HL-60 (cell line): Measurements from ENCODE around the gene HIP1R.
A peak's percentile ranks its signal among the peaks of the same experiment; 100 is the strongest.

Experiments
- DNase-seq, 2 experiments: peaks; one replicate each; pipeline ENCODE4 v3.0.0-alpha.2; 2010 to 2020; ENCODE audit warnings: low read depth in 1 of 2, low spot score in 1 of 2
- H3K27ac ChIP-seq: fragments of 250-450 bp; sonication (Bioruptor Pico); replicated peaks from 2 replicates; pipeline ENCODE4 v1.5.1; 2020; ENCODE audit warnings: mild to moderate bottlenecking, moderate library complexity
- H3K27me3 ChIP-seq: fragments of 250-450 bp; sonication (Bioruptor Pico); 2 replicates; pipeline ENCODE4 v1.5.1; 2021; ENCODE audit warnings: mild to moderate bottlenecking, moderate library complexity; ENCODE audit not compliant: insufficient read depth, poor library complexity, severe bottlenecking
- H3K4me3 ChIP-seq: replicated peaks from 2 replicates; pipeline ENCODE4 v1.5.1; 2011; ENCODE audit warnings: mild to moderate bottlenecking, control low read depth, low read length; ENCODE audit not compliant: insufficient read depth
- GABPA ChIP-seq: IDR thresholded peaks from 2 replicates; pipeline ENCODE4 v1.6.1; 2012; ENCODE audit warnings: low read depth
- POLR2AphosphoS5 ChIP-seq: IDR thresholded peaks from 2 replicates; pipeline ENCODE4 v1.6.1; 2012; ENCODE audit warnings: low read depth
- SPI1 ChIP-seq: IDR thresholded peaks from 2 replicates; pipeline ENCODE4 v1.6.1; 2012; ENCODE audit warnings: low read depth, mild to moderate bottlenecking, borderline replicate concordance
- TF ChIP-seq, protein P1 (sequence below): IDR thresholded peaks from one replicate; pipeline ENCODE4 v1.5.1; 2011; ENCODE audit warnings: low read length, control low read depth, inconsistent platforms; ENCODE audit not compliant: insufficient read depth
- TF ChIP-seq, protein P2 (sequence below): IDR thresholded peaks from 2 replicates; pipeline ENCODE4 v1.6.1; 2012; ENCODE audit warnings: low read depth; ENCODE audit not compliant: insufficient replicate concordance

Gene HIP1R

GRCh38 chr12:122878780-122879612 is 43.7 kb downstream of the HIP1R start:
- no peaks in the 10 kb centered on the region for H3K27me3 ChIP-seq

GRCh38 chr12:122880155-122880667 is 45.0 kb downstream of the HIP1R start:
- DNase-seq: no peak
- TF ChIP-seq POLR2AphosphoS5 (no peak), GABPA (no peak), SPI1 (no peak)
- TF ChIP-seq, protein P1, sequence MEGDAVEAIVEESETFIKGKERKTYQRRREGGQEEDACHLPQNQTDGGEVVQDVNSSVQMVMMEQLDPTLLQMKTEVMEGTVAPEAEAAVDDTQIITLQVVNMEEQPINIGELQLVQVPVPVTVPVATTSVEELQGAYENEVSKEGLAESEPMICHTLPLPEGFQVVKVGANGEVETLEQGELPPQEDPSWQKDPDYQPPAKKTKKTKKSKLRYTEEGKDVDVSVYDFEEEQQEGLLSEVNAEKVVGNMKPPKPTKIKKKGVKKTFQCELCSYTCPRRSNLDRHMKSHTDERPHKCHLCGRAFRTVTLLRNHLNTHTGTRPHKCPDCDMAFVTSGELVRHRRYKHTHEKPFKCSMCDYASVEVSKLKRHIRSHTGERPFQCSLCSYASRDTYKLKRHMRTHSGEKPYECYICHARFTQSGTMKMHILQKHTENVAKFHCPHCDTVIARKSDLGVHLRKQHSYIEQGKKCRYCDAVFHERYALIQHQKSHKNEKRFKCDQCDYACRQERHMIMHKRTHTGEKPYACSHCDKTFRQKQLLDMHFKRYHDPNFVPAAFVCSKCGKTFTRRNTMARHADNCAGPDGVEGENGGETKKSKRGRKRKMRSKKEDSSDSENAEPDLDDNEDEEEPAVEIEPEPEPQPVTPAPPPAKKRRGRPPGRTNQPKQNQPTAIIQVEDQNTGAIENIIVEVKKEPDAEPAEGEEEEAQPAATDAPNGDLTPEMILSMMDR: no peak
- TF ChIP-seq, protein P2, sequence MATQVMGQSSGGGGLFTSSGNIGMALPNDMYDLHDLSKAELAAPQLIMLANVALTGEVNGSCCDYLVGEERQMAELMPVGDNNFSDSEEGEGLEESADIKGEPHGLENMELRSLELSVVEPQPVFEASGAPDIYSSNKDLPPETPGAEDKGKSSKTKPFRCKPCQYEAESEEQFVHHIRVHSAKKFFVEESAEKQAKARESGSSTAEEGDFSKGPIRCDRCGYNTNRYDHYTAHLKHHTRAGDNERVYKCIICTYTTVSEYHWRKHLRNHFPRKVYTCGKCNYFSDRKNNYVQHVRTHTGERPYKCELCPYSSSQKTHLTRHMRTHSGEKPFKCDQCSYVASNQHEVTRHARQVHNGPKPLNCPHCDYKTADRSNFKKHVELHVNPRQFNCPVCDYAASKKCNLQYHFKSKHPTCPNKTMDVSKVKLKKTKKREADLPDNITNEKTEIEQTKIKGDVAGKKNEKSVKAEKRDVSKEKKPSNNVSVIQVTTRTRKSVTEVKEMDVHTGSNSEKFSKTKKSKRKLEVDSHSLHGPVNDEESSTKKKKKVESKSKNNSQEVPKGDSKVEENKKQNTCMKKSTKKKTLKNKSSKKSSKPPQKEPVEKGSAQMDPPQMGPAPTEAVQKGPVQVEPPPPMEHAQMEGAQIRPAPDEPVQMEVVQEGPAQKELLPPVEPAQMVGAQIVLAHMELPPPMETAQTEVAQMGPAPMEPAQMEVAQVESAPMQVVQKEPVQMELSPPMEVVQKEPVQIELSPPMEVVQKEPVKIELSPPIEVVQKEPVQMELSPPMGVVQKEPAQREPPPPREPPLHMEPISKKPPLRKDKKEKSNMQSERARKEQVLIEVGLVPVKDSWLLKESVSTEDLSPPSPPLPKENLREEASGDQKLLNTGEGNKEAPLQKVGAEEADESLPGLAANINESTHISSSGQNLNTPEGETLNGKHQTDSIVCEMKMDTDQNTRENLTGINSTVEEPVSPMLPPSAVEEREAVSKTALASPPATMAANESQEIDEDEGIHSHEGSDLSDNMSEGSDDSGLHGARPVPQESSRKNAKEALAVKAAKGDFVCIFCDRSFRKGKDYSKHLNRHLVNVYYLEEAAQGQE: no peak
- Histone ChIP-seq H3K27me3 (no peaks in the 10 kb centered on the region), H3K27ac (no peak overlapping the region), H3K4me3 (no peak overlapping the region)

More at GRCh38 chr12:122878780-122879612, 43.7 kb downstream of the HIP1R start:
- H3K27ac ChIP-seq: no peak overlapping the region
- TF ChIP-seq GABPA (no peak), SPI1 (no peak), POLR2AphosphoS5 (no peak)
- DNase-seq: no peak
- no peak overlapping the region for H3K4me3 ChIP-seq

- no peak overlapping the region for H3K4me3 ChIP-seq
- H3K27ac ChIP-seq: no peak overlapping the region
- TF ChIP-seq, protein P1: peak; percentile 2
- TF ChIP-seq, protein P2: no peak
- H3K27me3 ChIP-seq: no peaks in the 10 kb centered on the region
- DNase-seq: no peak
Measured at GRCh38 chr12:122880668-122881067, 45.4 kb downstream of the HIP1R start.

DNA sequence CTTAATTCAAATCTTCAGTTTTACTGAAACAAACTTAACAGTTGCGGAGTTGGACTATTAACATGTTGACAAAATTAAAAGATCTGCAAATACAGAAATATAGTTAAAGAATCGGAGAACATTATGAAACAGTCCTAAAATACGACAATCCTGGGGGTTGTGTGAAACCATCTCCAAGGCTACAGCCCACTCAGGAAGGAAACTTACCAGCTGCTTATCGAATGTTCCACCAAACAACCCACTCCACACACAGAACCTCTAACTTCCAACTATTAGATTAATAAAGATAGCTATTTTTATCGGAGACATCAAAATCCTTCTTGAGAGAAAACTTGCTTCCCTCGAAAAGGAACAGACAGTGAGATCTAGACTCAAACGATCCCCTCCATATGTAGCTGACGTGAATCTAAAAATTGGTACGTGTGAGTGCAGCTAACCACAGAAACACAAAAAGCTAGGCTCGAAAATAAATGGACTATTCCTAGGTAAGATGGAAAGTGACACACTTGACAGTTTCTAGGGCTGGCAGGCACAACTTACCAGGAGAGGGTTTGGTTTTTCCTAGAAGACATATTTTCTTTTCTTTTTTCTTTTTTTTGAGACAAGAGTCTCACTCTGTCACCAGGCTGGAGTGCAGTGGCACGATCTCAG is 47.8 kb downstream of the HIP1R start:
- DNase-seq: no peak
- TF ChIP-seq POLR2AphosphoS5 (no peak), GABPA (no peak), SPI1 (no peak)
- TF ChIP-seq, protein P2: no peak
- TF ChIP-seq, protein P1: no peak
- Histone ChIP-seq H3K27ac (no peak overlapping the region), H3K4me3 (no peak overlapping the region), H3K27me3 (no peaks in the 10 kb centered on the region)
